ENCODE data around the gene SLC27A5. TPM values are rescaled to one million over a fixed set of nuclear protein-coding genes. Genes with fewer than 3 reads are reported as not detected.

Gene SLC27A5
- total and polyA plus RNA-seq, 2 donors (not counting 3 experiments of a cell fraction or from before 2014, with no cell fraction given): 7.1 to 16.0 TPM

- Histone ChIP-seq H3K4me2 (ENCODE audit: insufficient read depth, low read length) (no peak overlapping the region), H3K4me3 (replicated peaks in 1 of 3; ENCODE audit: insufficient read depth in 1 of 3, low read depth in 1 of 3, low read length in 3 of 3) (no peak overlapping the region), H2AFZ (ENCODE audit: low read depth, low read length) (no peak overlapping the region), H3K4me1 (ENCODE audit: control insufficient read depth, extremely low read depth, insufficient read depth, low read length) (peaks cover 6% of the 10 kb centered on the region), H3K9me3 (replicated peaks; ENCODE audit: control insufficient read depth, insufficient read depth, low read length) (no peaks in the 10 kb centered on the region), H3K27ac (ENCODE audit: insufficient read depth, low read depth, low read length) (no peak overlapping the region), H3K9ac (replicated peaks; ENCODE audit: extremely low read depth, insufficient read depth, low read length) (no peak overlapping the region), H3K79me2 (ENCODE audit: control insufficient read depth, insufficient read depth, low read length) (no peaks in the 10 kb centered on the region), H4K20me1 (replicated peaks; ENCODE audit: control insufficient read depth, extremely low read depth, insufficient read depth, low read length) (no peaks in the 10 kb centered on the region), H3K9me1 (replicated peaks; ENCODE audit: control insufficient read depth, extremely low read depth, insufficient read depth, low read length) (no peaks in the 10 kb centered on the region), H3K27me3 (ENCODE audit: control insufficient read depth in 2 of 2, insufficient read depth in 2 of 2, low read length in 2 of 2) (peaks cover 21 to 34% of the 10 kb centered on the region in 2 experiments), H3K36me3 (ENCODE audit: control insufficient read depth in 2 of 2, extremely low read depth in 1 of 2, insufficient read depth in 2 of 2, low read length in 2 of 2) (no peaks in the 10 kb centered on the region)
- DNase-seq (ENCODE audit: low read depth, low spot score) (no peak), FAIRE-seq (no peak)
- intact Hi-C loops (cut with micrococcal nuclease): no loop called here
- CTCF ChIA-PET: interaction anchor here (0.6 kb wide), 1 partner anchor 16 kb away, joined by 3 read pairs; the partner anchor contains the start of gene ZBTB45
- BruUV-seq (replicated peaks): no TSS peak
- TF ChIP-seq POLR2A (IDR thresholded peaks at IDR 0.05; ENCODE audit: low read depth, low read length): no peak
- no peak for TF ChIP-seq GATA2 (IDR thresholded peaks at IDR 0.05; ENCODE audit: insufficient read depth, insufficient read length, low read depth, low read length)
- no peak for TF ChIP-seq FOS (IDR thresholded peaks at IDR 0.05; ENCODE audit: borderline replicate concordance, insufficient read depth, low read length)
- no peak for TF ChIP-seq MYC (IDR thresholded peaks at IDR 0.05; ENCODE audit: low read depth, low read length)
- no peak for TF ChIP-seq CTCF (IDR thresholded peaks at IDR 0.05; ENCODE audit: extremely low read depth in 1 of 2, insufficient read depth in 1 of 2, low read depth in 1 of 2, low read length in 2 of 2)
- TF ChIP-seq EZH2 (IDR thresholded peaks at IDR 0.05; ENCODE audit: borderline replicate concordance, low read depth, low read length, severe bottlenecking): no peak
- no peak for TF ChIP-seq JUN (IDR thresholded peaks at IDR 0.05; ENCODE audit: borderline replicate concordance, insufficient read depth, insufficient read length, low read depth)
- TF ChIP-seq POLR2AphosphoS5 (IDR thresholded peaks at IDR 0.05; ENCODE audit: insufficient read depth, low read depth, low read length): no peak
- TF ChIP-seq MAX (IDR thresholded peaks at IDR 0.05; ENCODE audit: insufficient read depth, insufficient read length): no peak
- dilution Hi-C loops (cut with MboI; ENCODE audit: extremely low pct_ligation_motif_present, low sequenced_read_pairs): no loop called here
- POLR2A ChIA-PET: no interaction called here
Observed at GRCh38 chr19:58535857-58536256, 24.1 kb upstream of the SLC27A5 start.

Data from endothelial cell of umbilical vein (primary cell).